NCI-H1092 (cell line): ENCODE measurements around the gene POU5F1.
"Not testable (repeated sequence)": the region's sequence is repeated elsewhere in the genome, so short reads cannot be mapped to it uniquely, and the experiment has no call there.

ENCODE experiments used
- DNase-seq: peaks from one replicate; lab custom pipeline; 2025; lab: John Stamatoyannopoulos, UW

Gene POU5F1

DNA sequence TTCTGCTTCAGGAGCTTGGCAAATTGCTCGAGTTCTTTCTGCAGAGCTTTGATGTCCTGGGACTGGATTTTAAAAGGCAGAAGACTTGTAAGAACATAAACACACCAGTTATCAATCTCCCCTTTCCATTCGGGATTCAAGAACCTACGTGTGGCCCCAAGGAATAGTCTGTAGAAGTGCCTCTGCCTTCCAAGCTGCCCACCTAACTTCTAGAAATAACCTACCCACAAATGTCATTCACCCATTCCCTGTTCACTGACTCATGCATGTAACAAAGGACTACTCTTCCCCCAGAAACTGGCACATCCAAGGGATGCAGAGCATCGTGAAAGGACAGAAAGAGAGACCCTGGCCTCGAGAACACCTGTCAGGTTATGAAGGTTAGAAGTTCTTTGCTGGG is 4.5 kb downstream of the POU5F1 start:
- DNase-seq, result no peak

DNA sequence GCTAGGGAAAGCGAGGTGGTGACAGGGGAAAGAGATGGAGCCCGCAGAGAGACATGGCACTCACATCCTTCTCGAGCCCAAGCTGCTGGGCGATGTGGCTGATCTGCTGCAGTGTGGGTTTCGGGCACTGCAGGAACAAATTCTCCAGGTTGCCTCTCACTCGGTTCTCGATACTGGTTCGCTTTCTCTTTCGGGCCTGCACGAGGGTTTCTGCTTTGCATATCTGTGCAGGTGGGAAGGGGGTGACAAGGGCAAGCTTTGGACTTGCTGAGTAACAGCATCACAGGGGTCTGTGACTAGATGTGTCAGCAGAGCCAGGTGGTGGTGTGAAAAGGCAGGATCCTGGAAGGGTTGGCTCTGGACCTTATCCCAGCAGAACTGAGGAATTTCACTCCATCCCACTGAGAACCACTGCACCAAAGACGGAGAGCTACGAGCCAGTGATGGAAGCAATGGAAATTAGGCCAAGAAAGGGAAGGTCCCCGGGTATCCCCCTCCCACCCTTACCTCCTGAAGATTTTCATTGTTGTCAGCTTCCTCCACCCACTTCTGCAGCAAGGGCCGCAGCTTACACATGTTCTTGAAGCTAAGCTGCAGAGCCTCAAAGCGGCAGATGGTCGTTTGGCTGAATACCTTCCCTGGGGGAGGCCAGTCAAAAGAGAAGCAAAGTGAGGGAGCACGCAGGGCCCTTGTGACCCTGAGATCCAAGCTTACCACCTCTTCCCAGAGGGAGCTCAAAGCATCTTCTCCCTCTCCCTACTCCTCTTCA is 5.2 kb downstream of the POU5F1 start:
- not testable (repeated sequence) for DNase-seq

DNA sequence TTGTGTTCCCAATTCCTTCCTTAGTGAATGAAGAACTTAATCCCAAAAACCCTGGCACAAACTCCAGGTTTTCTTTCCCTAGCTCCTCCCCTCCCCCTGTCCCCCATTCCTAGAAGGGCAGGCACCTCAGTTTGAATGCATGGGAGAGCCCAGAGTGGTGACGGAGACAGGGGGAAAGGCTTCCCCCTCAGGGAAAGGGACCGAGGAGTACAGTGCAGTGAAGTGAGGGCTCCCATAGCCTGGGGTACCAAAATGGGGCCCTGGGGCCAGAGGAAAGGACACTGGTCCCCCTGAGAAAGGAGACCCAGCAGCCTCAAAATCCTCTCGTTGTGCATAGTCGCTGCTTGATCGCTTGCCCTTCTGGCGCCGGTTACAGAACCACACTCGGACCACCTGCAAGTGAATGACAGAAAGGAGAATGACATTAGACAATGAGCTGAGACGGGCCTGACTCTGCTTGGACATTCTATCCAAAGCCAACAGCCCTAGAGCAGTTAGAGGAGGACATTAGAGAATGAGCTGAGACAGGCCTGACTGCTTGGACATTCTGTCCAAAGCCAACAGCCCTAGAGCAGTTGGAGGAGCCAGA is 5.9 kb downstream of the POU5F1 start:
- DNase-seq, result not testable (repeated sequence)

- no peak for DNase-seq
Observed at GRCh38 chr6:31163922-31164321, 6.6 kb downstream of the POU5F1 start.

GRCh38 chr6:31162463-31163165 is 7.9 kb downstream of the POU5F1 start:
- DNase-seq, result no peak

DNA sequence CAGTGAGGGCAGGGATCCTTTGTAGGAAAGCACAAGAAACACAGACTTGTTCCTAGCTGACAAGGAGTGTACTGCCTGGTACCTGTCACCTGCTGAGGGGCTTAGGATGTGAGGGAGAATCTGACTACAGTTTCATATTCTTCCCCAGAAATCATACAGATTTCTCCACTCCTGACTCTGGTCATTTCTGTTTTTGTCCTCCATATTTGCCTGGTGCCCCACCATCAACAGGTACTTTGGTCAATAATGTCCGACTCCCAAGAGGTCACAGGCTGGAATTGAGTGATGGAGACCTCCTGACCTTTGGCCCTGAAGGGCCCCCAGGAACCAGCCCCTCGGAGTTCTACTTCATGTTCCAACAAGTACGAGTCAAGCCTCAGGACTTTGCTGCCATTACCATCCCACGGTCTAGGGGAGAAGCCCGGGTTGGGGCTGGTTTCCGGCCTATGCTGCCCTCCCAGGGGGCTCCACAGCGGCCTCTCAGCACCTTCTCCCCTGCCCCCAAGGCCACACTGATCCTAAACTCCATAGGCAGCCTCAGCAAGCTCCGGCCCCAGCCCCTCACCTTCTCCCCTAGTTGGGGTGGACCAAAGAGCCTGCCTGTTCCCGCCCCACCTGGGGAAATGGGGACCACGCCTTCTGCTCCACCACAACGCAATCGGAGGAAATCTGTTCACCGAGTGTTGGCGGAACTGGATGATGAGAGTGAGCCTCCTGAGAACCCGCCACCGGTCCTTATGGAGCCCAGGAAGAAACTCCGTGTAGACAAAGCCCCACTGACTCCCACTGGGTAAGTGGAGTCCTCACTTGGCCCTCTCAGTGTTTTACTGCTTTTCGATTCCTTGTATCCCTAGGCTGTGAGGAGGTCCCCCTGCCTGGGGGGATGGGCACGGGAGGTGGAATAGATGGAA is 9.0 kb downstream of the POU5F1 start:
- DNase-seq, result no peak

GRCh38 chr6:31158863-31159855 is 11.3 kb downstream of the POU5F1 start:
- no peak for DNase-seq

DNA sequence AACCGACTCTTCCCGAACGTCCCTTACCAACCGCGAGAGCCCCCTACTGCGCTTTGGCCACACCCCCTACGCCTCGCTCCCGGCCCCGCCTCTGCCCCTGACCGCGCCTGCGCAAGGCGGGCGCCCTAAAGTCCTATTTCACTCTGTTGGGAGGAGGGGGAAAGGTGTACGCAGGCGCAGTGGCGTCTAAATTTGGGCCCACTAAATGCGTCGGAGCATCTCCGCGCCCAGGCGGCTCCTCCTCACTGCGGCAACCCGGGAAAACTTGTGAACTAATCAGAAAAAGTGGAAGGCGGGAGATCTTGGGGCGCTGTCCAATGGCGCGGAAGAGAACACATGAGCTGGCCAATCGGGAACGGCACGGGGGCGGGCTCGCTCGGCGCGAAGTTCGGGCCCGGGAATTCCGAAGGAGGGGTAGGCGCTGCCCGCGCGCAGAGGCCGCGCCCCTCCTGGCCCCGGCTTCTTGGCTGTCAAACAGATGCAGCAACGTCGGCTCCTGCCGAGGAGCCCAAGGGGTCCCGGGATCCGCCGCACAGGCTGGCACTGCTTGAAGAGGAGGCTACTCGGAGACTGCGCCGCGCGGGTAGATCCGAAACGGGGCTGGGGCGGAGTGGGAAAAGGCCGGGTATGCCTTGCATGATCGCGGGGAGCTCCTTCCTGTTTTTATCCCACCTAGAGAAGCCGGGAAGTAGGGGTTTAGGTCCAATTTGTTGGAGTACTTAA is 12.2 kb downstream of the POU5F1 start, which contains the start of gene TCF19:
Gene TCF19, plus strand, starts transcription at position 450 of the 723 bp plus-strand sequence. CDS start 881 bp downstream, outside the sequence.
- DNase-seq, result peak; percentile 95

DNA sequence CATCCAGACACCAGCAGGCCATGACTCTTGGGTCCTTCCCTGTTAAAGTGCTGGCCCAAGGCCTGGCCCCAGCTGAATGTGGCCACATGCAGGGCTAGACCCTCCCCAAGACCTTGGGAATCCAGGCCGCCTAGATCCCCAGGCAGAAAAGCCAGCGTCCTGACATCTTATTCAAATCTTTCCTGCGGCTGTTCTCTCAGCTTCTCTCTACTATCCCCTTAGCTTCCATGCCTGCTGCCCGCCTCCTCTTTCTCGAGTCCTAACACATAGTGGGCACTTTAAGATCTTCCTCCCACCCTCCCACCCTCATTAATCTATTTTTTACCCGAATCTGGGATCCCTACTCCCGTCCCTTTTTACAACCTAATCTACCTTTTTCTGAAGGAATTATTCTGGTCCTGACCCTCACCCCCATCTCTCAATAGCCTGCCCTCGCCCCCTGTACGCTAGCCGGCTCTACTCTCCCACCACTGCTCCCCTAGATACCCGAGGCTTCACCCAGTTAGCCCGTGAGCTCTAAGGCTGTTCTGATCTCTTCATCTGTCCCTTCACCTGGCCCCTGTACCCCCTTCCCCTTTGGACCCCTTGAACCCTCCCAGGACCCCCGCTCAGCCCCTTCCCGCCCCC is 12.9 kb downstream of the POU5F1 start, which contains the start of gene CCHCR1:
Gene CCHCR1, minus strand, starts transcription at position 290 of the 627 bp plus-strand sequence. Its CDS starts 202 bp downstream, at position 88.
- DNase-seq, result no peak

DNA sequence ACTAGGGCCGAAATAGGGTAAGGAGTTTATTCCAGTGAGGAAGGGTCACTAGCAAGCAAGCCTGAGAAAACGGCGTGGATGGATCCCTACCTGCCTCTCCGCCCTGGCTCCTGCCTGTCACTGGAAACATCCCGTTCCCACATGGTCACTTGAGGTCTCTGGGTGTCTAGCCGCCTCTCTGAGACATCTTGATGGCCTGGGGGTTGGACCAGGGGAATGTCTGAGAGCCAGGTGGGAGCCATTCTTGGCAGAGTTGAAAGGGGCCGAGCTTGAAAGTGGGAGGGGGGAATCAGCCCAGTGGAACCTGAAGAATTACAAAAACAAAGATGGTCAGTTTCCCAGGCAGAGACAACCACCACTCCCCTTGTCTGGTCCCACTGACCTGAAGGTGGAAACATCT is 13.8 kb downstream of the POU5F1 start:
- no peak for DNase-seq

DNA sequence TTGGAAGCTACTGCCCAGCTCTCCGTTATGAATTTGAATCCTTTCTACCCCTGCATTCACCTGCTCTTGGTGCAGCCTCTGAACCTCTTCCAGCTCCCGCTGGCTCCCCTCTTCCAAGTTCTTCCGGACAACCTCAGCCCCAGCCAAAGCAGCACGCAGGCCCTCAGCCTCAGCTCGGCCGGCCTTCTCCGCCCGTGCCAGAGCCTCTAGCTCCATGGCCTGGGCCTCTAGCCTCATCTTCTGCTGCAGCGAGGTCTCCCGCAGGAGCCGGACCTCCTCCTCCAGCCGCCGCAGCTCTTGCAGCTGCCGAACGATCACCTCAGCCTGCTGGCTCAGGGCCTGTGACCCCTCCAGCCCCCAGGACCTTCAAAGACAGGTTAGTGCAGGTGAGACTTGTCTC is 16.0 kb downstream of the POU5F1 start:
- DNase-seq, result no peak

- no peak for DNase-seq
Observed at GRCh38 chr6:31152781-31153180, 17.7 kb downstream of the POU5F1 start.

- DNase-seq, result no peak
Observed at GRCh38 chr6:31149827-31150447, 20.5 kb downstream of the POU5F1 start.

- DNase-seq, result no peak
Observed at GRCh38 chr6:31145386-31145785, 25.1 kb downstream of the POU5F1 start.

DNA sequence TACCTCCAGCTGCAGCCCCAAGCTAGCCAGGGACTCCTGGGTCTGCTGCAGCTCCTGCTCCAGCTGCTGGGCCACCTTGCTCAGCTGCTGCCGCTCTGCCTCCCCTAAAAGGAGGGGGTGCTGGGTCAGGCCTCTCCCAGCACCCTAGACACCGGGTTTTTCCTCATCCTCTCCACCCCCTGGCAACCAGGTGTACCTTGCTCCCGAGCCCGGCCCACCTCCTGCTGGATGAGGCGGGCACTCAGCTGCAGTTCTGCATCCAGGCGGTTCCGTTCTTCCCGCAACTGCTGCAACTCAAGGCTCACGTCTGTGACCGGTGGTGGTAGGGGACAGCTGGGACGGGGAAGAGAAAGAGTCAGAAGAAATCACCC is 25.5 kb downstream of the POU5F1 start:
- DNase-seq, result no peak

GRCh38 chr6:31144296-31144969 is 26.0 kb downstream of the POU5F1 start:
- no peak for DNase-seq

- DNase-seq, result no peak
Observed at GRCh38 chr6:31143148-31143547, 27.3 kb downstream of the POU5F1 start.

DNA sequence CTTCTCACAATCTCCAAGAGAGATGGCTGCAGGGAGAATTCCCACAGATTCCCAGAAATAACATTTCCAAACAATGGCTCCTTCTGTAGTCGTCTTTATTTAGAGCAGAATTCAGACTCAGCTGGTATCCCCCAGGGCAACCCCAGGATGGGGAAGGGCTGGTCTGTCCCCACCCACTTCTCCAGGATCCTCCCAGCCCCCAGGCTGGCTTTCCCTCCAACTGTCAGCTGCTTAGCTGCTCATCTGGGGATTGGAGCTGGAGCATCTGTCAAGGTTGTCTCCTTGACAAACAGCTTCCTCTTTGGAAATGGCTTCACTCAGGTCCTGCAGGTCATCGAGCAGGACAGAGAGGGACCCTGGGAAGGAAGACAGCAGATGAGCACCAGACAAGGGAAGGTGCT is 28.1 kb downstream of the POU5F1 start:
- no peak for DNase-seq
